Erythroblast (primary cell): ENCODE data around the gene EVI5.
A peak's percentile ranks its signal among the peaks of the same experiment; 100 is the strongest.

Source experiments
- DNase-seq, 2 experiments: peaks; one replicate each; lab custom pipeline; 2025; lab: John Stamatoyannopoulos, UW
- GATA1 ChIP-seq: IDR thresholded peaks from 2 replicates; pipeline ENCODE4 v1.6.1; 2011; ENCODE audit warnings: low read depth, mild to moderate bottlenecking, control low read depth, low read length, moderate library complexity
- POLR2A ChIP-seq: IDR thresholded peaks from 2 replicates; pipeline ENCODE4 v1.6.1; 2011; ENCODE audit warnings: mild to moderate bottlenecking, low read length

EVI5 gene

DNA sequence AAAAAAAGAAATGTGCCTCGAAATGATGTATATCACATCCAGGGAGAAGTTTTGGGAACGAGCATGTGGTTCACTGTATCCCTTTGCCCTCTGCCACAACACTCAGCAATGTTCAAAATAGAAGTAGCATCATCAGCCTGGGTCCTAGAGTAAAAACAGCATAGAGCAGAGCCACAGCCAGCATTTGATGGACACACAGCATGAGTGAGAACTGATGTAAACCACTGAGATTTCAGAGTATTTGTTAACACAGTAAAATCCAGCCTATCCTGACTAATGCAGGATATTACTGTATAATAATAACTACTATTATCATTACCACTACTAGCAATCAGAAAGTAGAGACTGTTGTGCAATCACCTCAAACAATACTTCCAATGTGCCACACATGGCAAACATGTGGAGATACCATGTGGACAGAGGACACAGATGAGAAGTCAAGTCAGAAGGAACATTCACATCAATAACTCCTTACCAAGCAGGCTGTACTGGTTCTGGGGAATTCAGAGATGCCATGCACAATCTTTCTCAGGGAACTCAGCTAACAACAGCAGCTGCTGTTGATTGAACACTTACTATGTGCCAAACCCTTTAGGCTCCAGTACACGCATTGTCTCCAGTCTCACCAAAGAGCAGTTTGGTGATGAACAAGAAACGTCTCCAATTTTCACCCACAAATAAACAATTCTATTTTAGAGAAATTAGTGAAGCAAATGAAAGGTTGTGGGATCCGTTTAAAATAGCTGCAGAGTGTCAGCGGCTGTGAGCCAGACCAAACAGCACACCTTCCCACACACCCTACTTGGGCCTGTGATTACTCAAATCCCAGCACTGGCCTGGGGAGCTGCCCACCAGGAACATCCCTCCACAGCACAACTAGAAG is 281.6 kb downstream of the EVI5 start:
- no peak for DNase-seq
- no peak for TF ChIP-seq POLR2A
- TF ChIP-seq GATA1, result no peak

DNA sequence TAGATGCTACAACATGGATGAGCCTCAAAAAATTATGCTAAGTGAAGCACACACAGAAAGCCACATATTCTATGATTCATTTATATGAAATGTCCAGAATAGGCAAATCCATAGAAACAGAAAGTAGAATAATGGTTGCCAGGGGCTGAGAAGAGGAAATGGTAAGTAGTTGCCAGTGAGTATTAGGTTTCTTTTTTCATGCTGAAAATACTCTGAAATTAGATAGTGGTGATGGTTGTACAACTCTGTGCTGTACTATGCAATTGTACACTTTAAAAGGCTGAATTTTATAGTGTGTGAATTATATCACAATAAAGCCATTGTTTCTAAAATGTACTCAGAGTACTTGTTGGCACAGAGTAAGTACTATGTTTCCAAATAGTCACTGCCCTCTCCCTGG is 282.7 kb downstream of the EVI5 start:
- DNase-seq, result no peak
- TF ChIP-seq GATA1 (no peak), POLR2A (no peak)

DNA sequence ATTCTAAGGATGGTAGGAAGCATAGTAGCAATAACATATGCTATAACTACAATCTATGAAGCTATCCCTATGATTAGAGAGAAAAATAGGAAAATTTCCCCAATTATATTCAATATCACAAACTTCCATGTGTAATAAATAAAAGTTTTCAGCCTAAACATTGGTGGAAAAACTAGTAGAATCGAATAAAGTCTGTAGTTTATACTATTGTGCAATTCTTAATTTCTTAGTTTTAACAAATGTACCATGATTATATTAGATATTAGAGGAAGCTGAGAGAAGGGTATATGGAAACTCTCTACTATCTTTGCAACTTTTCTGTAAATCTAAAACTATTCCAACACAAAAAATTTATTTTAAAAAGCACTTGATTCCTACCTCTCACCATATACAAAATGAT is 284.4 kb downstream of the EVI5 start:
- no peak for DNase-seq
- TF ChIP-seq GATA1 (no peak), POLR2A (no peak)

- DNase-seq, result no peak
- TF ChIP-seq GATA1 (no peak), POLR2A (no peak)
Measured at GRCh38 chr1:92495392-92496063, 289.4 kb downstream of the EVI5 start.

GRCh38 chr1:92494485-92495141 is 290.3 kb downstream of the EVI5 start:
- no peak for DNase-seq
- TF ChIP-seq POLR2A, result no peak
- no peak for TF ChIP-seq GATA1

GRCh38 chr1:92493139-92493538 is 291.8 kb downstream of the EVI5 start:
- no peak for TF ChIP-seq POLR2A
- TF ChIP-seq GATA1, result no peak
- DNase-seq, result no peak

DNA sequence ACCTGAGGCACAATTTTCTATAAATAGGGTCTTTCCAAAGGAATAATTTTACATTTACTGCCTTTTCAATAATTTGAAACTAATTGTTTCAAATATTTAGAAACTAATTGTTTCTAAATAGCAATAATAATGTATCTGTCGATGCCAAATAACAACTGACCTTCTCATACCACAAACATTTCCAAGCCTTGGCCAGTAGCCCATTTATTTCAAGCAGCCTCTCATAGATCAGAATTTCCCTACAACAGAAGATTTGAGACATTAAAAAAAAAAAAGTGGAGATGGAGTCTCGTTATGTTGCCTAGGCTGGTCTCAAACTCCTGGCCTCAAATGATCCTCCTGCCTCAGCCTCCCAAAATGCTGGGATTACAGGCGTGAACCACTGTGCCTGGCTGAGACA is 296.1 kb downstream of the EVI5 start:
- TF ChIP-seq GATA1, result no peak
- no peak for TF ChIP-seq POLR2A
- DNase-seq, result no peak

DNA sequence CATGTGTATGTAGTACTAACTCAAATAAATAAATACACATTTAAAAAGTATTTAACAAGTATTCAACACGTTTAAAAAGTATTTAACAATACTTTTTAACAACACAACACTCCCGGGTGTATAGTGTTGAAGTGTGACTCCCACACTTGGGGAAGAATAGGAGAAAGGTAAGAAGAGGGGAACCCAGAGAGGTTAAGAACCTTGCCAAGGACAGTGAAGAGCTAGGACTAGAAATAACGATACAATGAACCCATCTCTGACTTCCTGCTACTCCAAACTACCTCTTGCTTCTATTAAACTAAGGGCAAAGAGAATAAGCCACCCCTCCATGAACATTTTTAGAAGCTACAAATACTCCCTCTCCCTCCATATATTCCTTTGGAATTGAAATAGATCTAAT is 296.5 kb downstream of the EVI5 start:
- no peak for DNase-seq
- TF ChIP-seq POLR2A (no peak), GATA1 (no peak)

GRCh38 chr1:92487078-92487605 is 297.8 kb downstream of the EVI5 start:
- TF ChIP-seq GATA1 (no peak), POLR2A (no peak)
- no peak for DNase-seq

DNA sequence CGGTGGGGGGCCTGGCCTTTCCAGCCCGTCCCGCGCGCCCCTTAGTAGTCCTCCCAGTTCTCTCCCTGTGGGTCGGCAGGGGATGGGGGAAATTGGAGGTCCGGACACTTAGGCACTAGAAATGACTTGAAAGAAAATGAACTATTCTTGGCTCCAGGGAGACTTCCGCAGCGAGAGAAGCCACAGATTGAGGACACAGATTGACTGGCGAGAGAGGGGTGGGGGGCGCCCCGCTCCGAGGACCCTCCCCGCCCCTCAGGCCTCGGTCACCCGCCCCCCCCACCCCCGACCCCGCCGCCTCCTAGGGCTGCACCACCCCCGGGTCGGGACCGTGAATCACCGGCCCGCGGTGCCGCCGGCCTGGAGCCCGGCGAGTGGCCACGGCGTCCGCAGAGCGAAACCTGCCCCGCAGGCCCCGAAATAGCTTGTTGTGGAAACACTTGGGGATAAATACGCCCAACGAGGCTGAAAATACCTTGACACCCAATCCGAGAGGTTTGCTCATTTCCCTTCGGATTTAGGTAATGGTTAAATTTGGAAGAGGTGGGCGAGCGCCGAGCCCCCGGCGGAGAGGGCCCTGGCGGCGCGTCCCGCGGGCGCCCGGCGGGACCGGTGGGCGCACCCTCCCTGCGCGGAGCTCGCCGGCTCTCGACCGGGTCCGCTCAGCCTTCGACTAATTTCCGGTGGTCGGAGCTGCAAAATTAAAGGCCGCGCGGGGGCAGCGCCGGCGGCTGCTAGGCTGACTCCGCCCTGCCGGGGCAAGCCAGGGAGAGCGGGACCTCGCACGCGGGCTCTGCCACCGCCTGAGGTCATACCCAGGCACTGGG is 298.4 kb downstream of the EVI5 start, which contains the start of gene GFI1:
Gene GFI1, minus strand, starts transcription at position 675 of the 827 bp plus-strand sequence. CDS start 3,438 bp downstream, outside the sequence.
- no peak for TF ChIP-seq GATA1
- no peak for TF ChIP-seq POLR2A

GRCh38 chr1:92485381-92486250 is 299.3 kb downstream of the EVI5 start:
- DNase-seq, result peak; percentile 21 to 26
- TF ChIP-seq POLR2A (no peak), GATA1 (no peak)

More for the DNA sequence above, 298.4 kb downstream of the EVI5 start, which contains the start of gene GFI1:
- DNase-seq, result peak; percentile 11 to 12
